DOHH2 (cell line): ENCODE results near the gene SLC29A2.
A peak's percentile ranks its signal among the peaks of the same experiment; 100 is the strongest.

ENCODE experiments used
- H3F3A ChIP-seq: fragments of 200-600 bp; sonication (generic), shearing (Covaris generic); 2 replicates; pipeline ENCODE4 v1.6.0; 2016; ENCODE audit warnings: antibody characterized with exemption, mild to moderate bottlenecking; ENCODE audit not compliant: control insufficient read depth, insufficient read depth
- H3K27ac ChIP-seq: fragments of 200-600 bp; sonication (generic); 2 replicates; pipeline ENCODE4 v1.5.1; 2014; ENCODE audit warnings: low read depth, mild to moderate bottlenecking, low read length, moderate library complexity
- H3K27me3 ChIP-seq: fragments of 200-600 bp; sonication (generic); 2 replicates; pipeline ENCODE4 v1.6.1; 2014; ENCODE audit warnings: mild to moderate bottlenecking, low read length, mixed read lengths; ENCODE audit not compliant: control insufficient read depth
- H3K36me3 ChIP-seq: fragments of 200-600 bp; sonication (generic); 2 replicates; pipeline ENCODE4 v1.6.1; 2014; ENCODE audit warnings: mild to moderate bottlenecking, low read length, moderate library complexity, mixed read lengths; ENCODE audit not compliant: control insufficient read depth
- H3K4me1 ChIP-seq: fragments of 200-600 bp; sonication (generic); 2 replicates; pipeline ENCODE4 v1.6.1; 2014; ENCODE audit warnings: mild to moderate bottlenecking, low read length, mixed read lengths; ENCODE audit not compliant: control insufficient read depth
- H3K4me2 ChIP-seq: fragments of 200-600 bp; sonication (generic); 2 replicates; pipeline ENCODE4 v1.6.0; 2014; ENCODE audit warnings: mild to moderate bottlenecking, low read length, moderate library complexity
- H3K4me3 ChIP-seq: fragments of 200-600 bp; sonication (generic); 2 replicates; pipeline ENCODE4 v1.5.1; 2014; ENCODE audit warnings: mild to moderate bottlenecking, low read length, mixed read lengths
- H3K79me2 ChIP-seq: fragments of 200-600 bp; sonication (generic); 2 replicates; pipeline ENCODE4 v1.6.1; 2014; ENCODE audit warnings: mild to moderate bottlenecking, low read length, mixed read lengths; ENCODE audit not compliant: control insufficient read depth
- H3K9me2 ChIP-seq: fragments of 200-600 bp; sonication (generic); replicated peaks from 2 replicates; pipeline ENCODE4 v1.6.1; 2014; ENCODE audit warnings: mild to moderate bottlenecking, low read length, mixed read lengths; ENCODE audit not compliant: control insufficient read depth
- H3K9me3 ChIP-seq: fragments of 200-600 bp; sonication (generic); 2 replicates; pipeline ENCODE4 v1.6.1; 2014; ENCODE audit warnings: antibody characterized with exemption, low read length, mixed read lengths; ENCODE audit not compliant: control insufficient read depth, insufficient read depth
- H4K20me1 ChIP-seq: fragments of 200-600 bp; sonication (generic); 2 replicates; pipeline ENCODE4 v1.6.0; 2014; ENCODE audit warnings: low read depth, mild to moderate bottlenecking, antibody characterized with exemption, low read length, moderate library complexity; ENCODE audit not compliant: control insufficient read depth, insufficient read depth
- EZH2phosphoT487 ChIP-seq: fragments of 200-600 bp; sonication (generic); IDR thresholded peaks from 2 replicates; pipeline ENCODE4 v1.6.1; 2017; ENCODE audit warnings: borderline replicate concordance, mild to moderate bottlenecking, antibody characterized with exemption, low read length, moderate library complexity, mixed read lengths
- TF ChIP-seq, protein P1 (sequence below): fragments of 200-600 bp; sonication (generic); IDR thresholded peaks from one replicate; pipeline ENCODE4 v1.5.1; 2014; ENCODE audit warnings: antibody characterized with exemption, mild to moderate bottlenecking, low read depth, low read length; ENCODE audit not compliant: poor library complexity, severe bottlenecking

Gene SLC29A2

DNA sequence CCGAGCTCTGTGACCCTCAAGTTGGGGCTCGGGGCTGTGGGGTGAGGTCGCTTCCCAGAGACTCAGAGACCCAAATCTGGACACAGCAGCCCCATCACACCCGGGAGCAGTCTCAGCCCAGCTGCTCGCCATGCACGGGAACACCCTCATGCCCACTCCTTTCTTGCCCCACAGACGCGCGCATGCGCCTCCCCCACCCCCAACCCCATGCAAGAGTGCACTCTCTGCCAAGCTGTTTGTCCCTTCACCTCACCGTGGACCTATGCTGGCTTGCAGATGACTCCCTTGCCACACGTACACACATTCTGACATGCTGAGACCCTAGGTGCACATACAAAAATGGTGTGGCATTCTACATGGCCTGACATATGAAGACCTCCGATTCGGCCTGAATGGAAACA, 54.2 kb downstream of the SLC29A2 start:
- Histone ChIP-seq H3K9me3 (peaks cover 8% of the 10 kb centered on the region; the same call in 1 of the 2 replicates), H3F3A (peaks cover 11% of the 10 kb centered on the region), H3K9me2 (no peaks in the 10 kb centered on the region), H3K27me3 (no peaks in the 10 kb centered on the region), H3K4me3 (peak overlapping the region; percentile 72), H3K4me2 (peak overlapping the region; percentile 92), H3K27ac (peak overlapping the region; percentile 94), H3K4me1 (peaks cover 49% of the 10 kb centered on the region), H4K20me1 (no peaks in the 10 kb centered on the region), H3K36me3 (no peaks in the 10 kb centered on the region), H3K79me2 (no peaks in the 10 kb centered on the region)
- TF ChIP-seq, protein P1, sequence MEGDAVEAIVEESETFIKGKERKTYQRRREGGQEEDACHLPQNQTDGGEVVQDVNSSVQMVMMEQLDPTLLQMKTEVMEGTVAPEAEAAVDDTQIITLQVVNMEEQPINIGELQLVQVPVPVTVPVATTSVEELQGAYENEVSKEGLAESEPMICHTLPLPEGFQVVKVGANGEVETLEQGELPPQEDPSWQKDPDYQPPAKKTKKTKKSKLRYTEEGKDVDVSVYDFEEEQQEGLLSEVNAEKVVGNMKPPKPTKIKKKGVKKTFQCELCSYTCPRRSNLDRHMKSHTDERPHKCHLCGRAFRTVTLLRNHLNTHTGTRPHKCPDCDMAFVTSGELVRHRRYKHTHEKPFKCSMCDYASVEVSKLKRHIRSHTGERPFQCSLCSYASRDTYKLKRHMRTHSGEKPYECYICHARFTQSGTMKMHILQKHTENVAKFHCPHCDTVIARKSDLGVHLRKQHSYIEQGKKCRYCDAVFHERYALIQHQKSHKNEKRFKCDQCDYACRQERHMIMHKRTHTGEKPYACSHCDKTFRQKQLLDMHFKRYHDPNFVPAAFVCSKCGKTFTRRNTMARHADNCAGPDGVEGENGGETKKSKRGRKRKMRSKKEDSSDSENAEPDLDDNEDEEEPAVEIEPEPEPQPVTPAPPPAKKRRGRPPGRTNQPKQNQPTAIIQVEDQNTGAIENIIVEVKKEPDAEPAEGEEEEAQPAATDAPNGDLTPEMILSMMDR, result no peak

GRCh38 chr11:66316849-66317251, 54.7 kb downstream of the SLC29A2 start, which contains the start of gene CD248:
Gene CD248 (minus strand): TSS chr11:66317044. CDS start chr11:66317027, 17 bp downstream.
- H3K79me2 ChIP-seq, result no peaks in the 10 kb centered on the region
- H3K4me3 ChIP-seq, result peak within 1 kb of the TSS; percentile 72
- H3K36me3 ChIP-seq, result no peaks in the 10 kb centered on the region
- peaks cover 7% of the 10 kb centered on the region; the same call in 1 of the 2 replicates for H3K9me3 ChIP-seq
- peak within 1 kb of the TSS; percentile 94 for H3K27ac ChIP-seq
- no peaks in the 10 kb centered on the region for H3K27me3 ChIP-seq
- H3K4me1 ChIP-seq, result peaks cover 49% of the 10 kb centered on the region
- H3F3A ChIP-seq, result peaks cover 11% of the 10 kb centered on the region
- no peaks in the 10 kb centered on the region for H3K9me2 ChIP-seq
- H3K4me2 ChIP-seq, result peak within 1 kb of the TSS; percentile 92
- H4K20me1 ChIP-seq, result no peaks in the 10 kb centered on the region
- TF ChIP-seq, protein P1, result no peak
- no peak for TF ChIP-seq EZH2phosphoT487

DNA sequence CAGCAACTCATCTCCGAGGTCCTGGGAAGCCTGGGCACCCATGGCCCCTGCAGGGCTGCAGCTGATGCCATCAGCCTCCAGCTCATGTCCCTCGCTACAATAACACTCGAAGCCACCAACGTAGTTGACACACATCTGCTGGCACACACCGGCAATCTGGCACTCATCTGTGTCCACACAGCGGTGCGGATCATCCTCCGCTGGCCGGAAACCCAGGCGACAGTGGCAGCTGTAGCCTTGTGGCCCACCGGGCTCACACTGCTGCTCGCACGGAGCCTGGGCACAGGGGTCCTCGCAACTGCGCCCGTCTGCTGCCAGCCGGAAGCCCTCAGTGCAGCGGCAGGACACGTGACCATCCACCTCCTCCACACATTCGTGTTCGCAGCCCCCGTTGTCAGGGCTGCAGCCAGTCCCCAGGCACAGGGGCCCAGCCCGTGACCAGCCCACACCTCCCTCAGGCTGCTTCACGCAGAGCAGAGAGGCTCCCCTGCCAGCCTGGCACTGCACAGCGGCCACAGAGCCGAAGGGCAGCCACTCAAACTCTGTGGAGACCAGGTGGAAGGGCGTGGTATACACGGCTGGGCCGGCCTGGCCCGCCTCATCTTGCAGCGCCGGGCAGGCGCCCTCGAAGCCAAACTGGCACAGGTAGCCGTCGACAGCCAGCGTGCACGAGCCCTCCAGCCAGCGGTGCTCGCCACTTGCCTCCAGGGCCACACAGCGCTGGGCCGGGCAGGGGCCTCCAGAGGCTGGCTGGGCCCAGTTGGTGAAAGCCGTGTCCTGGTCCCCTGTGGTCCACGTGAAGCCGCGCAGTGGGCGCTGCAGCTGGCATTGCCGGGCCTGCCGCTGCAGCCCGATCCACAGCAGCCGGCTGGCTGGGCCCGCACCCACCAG, 55.4 kb downstream of the SLC29A2 start:
- Histone ChIP-seq H3K4me3 (no peak overlapping the region), H3K4me1 (peaks cover 49% of the 10 kb centered on the region)

DNA sequence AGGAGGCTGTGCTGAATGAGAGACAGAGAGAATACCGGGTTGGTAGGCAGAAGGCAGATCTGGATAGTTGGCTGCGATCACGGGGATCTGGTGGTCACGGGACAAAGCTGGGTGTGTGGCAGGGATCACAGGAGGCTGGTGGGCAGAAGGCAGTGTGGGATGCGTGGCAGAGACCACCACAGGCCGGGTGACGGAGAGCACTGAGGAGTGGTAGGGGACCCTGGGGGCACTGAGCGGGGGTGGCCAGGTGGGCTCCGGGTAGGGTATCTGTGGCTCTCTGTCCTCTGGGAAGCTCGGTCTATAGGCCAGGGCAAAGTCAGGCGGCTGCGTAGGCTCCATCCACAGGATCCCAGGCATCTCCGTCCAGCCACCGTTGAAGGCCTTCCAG, 56.1 kb downstream of the SLC29A2 start:
- no peak overlapping the region for H3K4me3 ChIP-seq
- H3K4me2 ChIP-seq, result no peak overlapping the region
- peaks cover 11% of the 10 kb centered on the region for H3F3A ChIP-seq
- H3K9me2 ChIP-seq, result no peaks in the 10 kb centered on the region
- H3K9me3 ChIP-seq, result peaks cover 3% of the 10 kb centered on the region; the same call in 1 of the 2 replicates
- TF ChIP-seq, protein P1, result no peak
- no peak for TF ChIP-seq EZH2phosphoT487
- H3K79me2 ChIP-seq, result no peaks in the 10 kb centered on the region
- no peaks in the 10 kb centered on the region for H3K27me3 ChIP-seq
- no peaks in the 10 kb centered on the region for H4K20me1 ChIP-seq
- no peak overlapping the region for H3K27ac ChIP-seq
- H3K36me3 ChIP-seq, result no peaks in the 10 kb centered on the region
- peaks cover 49% of the 10 kb centered on the region for H3K4me1 ChIP-seq

More for the DNA sequence above, 55.4 kb downstream of the SLC29A2 start:
- peaks cover 11% of the 10 kb centered on the region for H3F3A ChIP-seq
- no peaks in the 10 kb centered on the region for H3K79me2 ChIP-seq
- peak overlapping the region; percentile 92 for H3K4me2 ChIP-seq
- H3K36me3 ChIP-seq, result no peaks in the 10 kb centered on the region
- no peaks in the 10 kb centered on the region for H3K27me3 ChIP-seq
- no peaks in the 10 kb centered on the region for H4K20me1 ChIP-seq
- peaks cover 3% of the 10 kb centered on the region; the same call in 1 of the 2 replicates for H3K9me3 ChIP-seq
- H3K9me2 ChIP-seq, result no peaks in the 10 kb centered on the region
- no peak overlapping the region for H3K27ac ChIP-seq
- no peak for TF ChIP-seq EZH2phosphoT487
